ENCODE data around the gene NKD1.

The NKD1 gene

GRCh38 chr16:50530277-50531236, 17.6 kb upstream of the NKD1 start:
- Histone ChIP-seq H3K4me3 (ENCODE audit: low read depth, low read length) (no peak overlapping the region), H3K4me1 (no peaks in the 10 kb centered on the region), H3K36me3 (no peaks in the 10 kb centered on the region), H3K9me3 (no peaks in the 10 kb centered on the region), H3K27me3 (no peaks in the 10 kb centered on the region)
- TF ChIP-seq CTCF (IDR thresholded peaks at IDR 0.05; ENCODE audit: low read depth, low read length), result no peak
- DNase-seq, result no peak

GRCh38 chr16:50531359-50531758, 16.8 kb upstream of the NKD1 start:
- no peaks in the 10 kb centered on the region for H3K4me1 ChIP-seq
- DNase-seq, result no peak
- H3K27me3 ChIP-seq, result no peaks in the 10 kb centered on the region
- H3K36me3 ChIP-seq, result no peaks in the 10 kb centered on the region
- no peaks in the 10 kb centered on the region for H3K9me3 ChIP-seq
- H3K4me3 ChIP-seq (ENCODE audit: low read depth, low read length), result no peak overlapping the region
- TF ChIP-seq CTCF (IDR thresholded peaks at IDR 0.05; ENCODE audit: low read depth, low read length), result no peak

DNA sequence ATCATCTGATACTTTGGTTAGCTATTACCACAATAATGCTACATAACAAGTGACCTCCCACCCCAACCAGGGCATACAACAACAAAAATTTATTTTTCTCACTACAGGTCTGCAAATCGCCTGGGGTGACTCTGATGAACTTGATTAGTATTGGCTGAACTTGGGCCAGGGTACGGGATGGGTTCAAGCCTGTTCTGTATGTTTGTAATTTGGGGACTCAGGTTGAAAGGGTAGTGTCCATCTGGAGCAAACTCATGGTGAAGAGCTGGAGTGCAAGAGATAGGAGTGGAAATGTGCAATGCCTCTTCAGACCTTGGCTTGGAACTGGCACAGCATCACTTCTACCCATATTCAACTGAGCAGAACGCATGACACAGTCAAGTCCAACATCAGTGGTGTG, 16.3 kb upstream of the NKD1 start:
- no peaks in the 10 kb centered on the region for H3K4me1 ChIP-seq
- TF ChIP-seq CTCF (IDR thresholded peaks at IDR 0.05; ENCODE audit: low read depth, low read length), result no peak
- DNase-seq, result no peak
- H3K27me3 ChIP-seq, result no peaks in the 10 kb centered on the region
- H3K9me3 ChIP-seq, result no peaks in the 10 kb centered on the region
- H3K4me3 ChIP-seq (ENCODE audit: low read depth, low read length), result no peak overlapping the region
- no peaks in the 10 kb centered on the region for H3K36me3 ChIP-seq

- DNase-seq, result no peak
- Histone ChIP-seq H3K4me3 (ENCODE audit: low read depth, low read length) (no peak overlapping the region), H3K36me3 (no peaks in the 10 kb centered on the region), H3K4me1 (no peaks in the 10 kb centered on the region), H3K9me3 (no peaks in the 10 kb centered on the region), H3K27me3 (no peaks in the 10 kb centered on the region)
- no peak for TF ChIP-seq CTCF (IDR thresholded peaks at IDR 0.05; ENCODE audit: low read depth, low read length)
Measured at GRCh38 chr16:50532576-50532975, 15.6 kb upstream of the NKD1 start.

DNA sequence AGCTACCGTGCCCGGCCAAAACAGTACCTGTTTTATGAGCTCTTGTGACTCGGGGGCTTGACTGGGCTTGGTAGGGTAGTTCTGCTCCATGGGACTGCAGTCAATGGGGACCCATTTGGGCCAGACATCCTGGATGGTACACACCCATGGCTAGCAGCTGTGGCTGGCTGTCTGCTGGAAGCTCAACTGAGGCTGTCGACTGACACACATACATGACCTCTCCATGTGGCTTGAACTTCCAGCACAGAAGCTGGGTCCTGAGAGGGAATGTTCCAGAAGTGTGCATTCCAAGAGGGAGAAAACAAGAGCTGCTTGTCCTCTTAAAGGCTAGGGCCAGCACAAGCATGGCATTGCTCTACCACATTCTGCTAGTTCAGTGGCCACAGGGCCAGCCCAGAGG, 14.9 kb upstream of the NKD1 start:
- H3K4me3 ChIP-seq (ENCODE audit: low read depth, low read length), result no peak overlapping the region

More for the DNA sequence above, 14.9 kb upstream of the NKD1 start:
- no peaks in the 10 kb centered on the region for H3K36me3 ChIP-seq
- no peak for DNase-seq
- TF ChIP-seq CTCF (IDR thresholded peaks at IDR 0.05; ENCODE audit: low read depth, low read length), result no peak
- no peaks in the 10 kb centered on the region for H3K4me1 ChIP-seq
- H3K27me3 ChIP-seq, result no peaks in the 10 kb centered on the region
- H3K9me3 ChIP-seq, result no peaks in the 10 kb centered on the region

Measured in BE2C (cell line).